Loucy (cell line): ENCODE results near the gene FITM1.

Experiments used
- H2AFZ ChIP-seq: fragments of 200-600 bp; sonication (generic); 2 replicates; pipeline ENCODE4 v1.6.0; 2016; ENCODE audit warnings: antibody characterized with exemption, mild to moderate bottlenecking, low read length, moderate library complexity
- H3F3A ChIP-seq: fragments of 200-600 bp; 2 replicates; pipeline ENCODE4 v1.6.0; 2016; ENCODE audit warnings: antibody characterized with exemption, low read depth, mild to moderate bottlenecking
- H3K27me3 ChIP-seq: fragments of 200-600 bp; sonication (generic); 2 replicates; pipeline ENCODE4 v1.6.1; 2014; ENCODE audit warnings: low read length, mild to moderate bottlenecking; ENCODE audit not compliant: insufficient read depth, poor library complexity, severe bottlenecking
- H3K36me3 ChIP-seq: fragments of 200-600 bp; sonication (generic); 2 replicates; pipeline ENCODE4 v1.6.1; 2016; ENCODE audit warnings: low read length; ENCODE audit not compliant: insufficient read depth
- H3K4me1 ChIP-seq: fragments of 200-600 bp; sonication (generic); 2 replicates; pipeline ENCODE4 v1.5.1; 2014; ENCODE audit warnings: low read length, mild to moderate bottlenecking; ENCODE audit not compliant: insufficient read depth, poor library complexity, severe bottlenecking
- H3K4me2 ChIP-seq: fragments of 200-600 bp; sonication (generic); 2 replicates; pipeline ENCODE4 v1.6.0; 2014; ENCODE audit warnings: antibody characterized with exemption, low read length, low read depth, mild to moderate bottlenecking; ENCODE audit not compliant: poor library complexity, severe bottlenecking
- H3K4me3 ChIP-seq: fragments of 200-600 bp; sonication (generic); 2 replicates; pipeline ENCODE4 v1.5.1; 2014; ENCODE audit warnings: low read length, mild to moderate bottlenecking, mixed read lengths; ENCODE audit not compliant: poor library complexity, severe bottlenecking
- H3K79me2 ChIP-seq: fragments of 200-600 bp; sonication (generic); 2 replicates; pipeline ENCODE4 v1.6.1; 2014; ENCODE audit warnings: low read length; ENCODE audit not compliant: insufficient read depth
- H3K9ac ChIP-seq: fragments of 200-600 bp; sonication (generic); 2 replicates; pipeline ENCODE4 v1.6.0; 2014; ENCODE audit warnings: mild to moderate bottlenecking, low read depth, low read length, moderate library complexity; ENCODE audit not compliant: poor library complexity, severe bottlenecking
- H3K9me2 ChIP-seq: fragments of 200-600 bp; sonication (generic); replicated peaks from 2 replicates; pipeline ENCODE4 v1.6.1; 2016; ENCODE audit warnings: low read depth, low read length, mixed read lengths
- H3K9me3 ChIP-seq: fragments of 200-600 bp; sonication (generic); 2 replicates; pipeline ENCODE4 v1.6.1; 2014; ENCODE audit warnings: mild to moderate bottlenecking, antibody characterized with exemption, low read length, low read depth; ENCODE audit not compliant: insufficient read depth
- H4K20me1 ChIP-seq: fragments of 200-600 bp; sonication (generic); 2 replicates; pipeline ENCODE4 v1.6.0; 2014; ENCODE audit warnings: antibody characterized with exemption, low read length, mild to moderate bottlenecking; ENCODE audit not compliant: insufficient read depth, poor library complexity, severe bottlenecking
- EZH2phosphoT487 ChIP-seq: fragments of 200-600 bp; IDR thresholded peaks from 2 replicates; pipeline ENCODE4 v1.6.1; 2018; ENCODE audit warnings: antibody characterized with exemption, mild to moderate bottlenecking, moderate library complexity, borderline replicate concordance
- TF ChIP-seq, protein P1 (sequence below): fragments of 200-600 bp; sonication (generic); conservative IDR thresholded peaks from 2 replicates; pipeline ENCODE4 v1.5.1; 2014; ENCODE audit warnings: mild to moderate bottlenecking, antibody characterized with exemption, low read length

Gene FITM1

GRCh38 chr14:24106672-24107271 lies 23.7 kb upstream of the FITM1 start:
- Histone ChIP-seq H3F3A (no peaks in the 10 kb centered on the region), H3K27me3 (no peaks in the 10 kb centered on the region), H3K4me3 (no peak overlapping the region), H3K4me1 (peaks cover 8% of the 10 kb centered on the region), H3K9me3 (no peaks in the 10 kb centered on the region), H3K9ac (no peak overlapping the region), H4K20me1 (no peaks in the 10 kb centered on the region), H3K36me3 (no peaks in the 10 kb centered on the region), H3K9me2 (no peaks in the 10 kb centered on the region), H3K79me2 (no peaks in the 10 kb centered on the region), H3K4me2 (no peak overlapping the region), H2AFZ (no peak overlapping the region)
- TF ChIP-seq EZH2phosphoT487, result no peak
- TF ChIP-seq, protein P1, sequence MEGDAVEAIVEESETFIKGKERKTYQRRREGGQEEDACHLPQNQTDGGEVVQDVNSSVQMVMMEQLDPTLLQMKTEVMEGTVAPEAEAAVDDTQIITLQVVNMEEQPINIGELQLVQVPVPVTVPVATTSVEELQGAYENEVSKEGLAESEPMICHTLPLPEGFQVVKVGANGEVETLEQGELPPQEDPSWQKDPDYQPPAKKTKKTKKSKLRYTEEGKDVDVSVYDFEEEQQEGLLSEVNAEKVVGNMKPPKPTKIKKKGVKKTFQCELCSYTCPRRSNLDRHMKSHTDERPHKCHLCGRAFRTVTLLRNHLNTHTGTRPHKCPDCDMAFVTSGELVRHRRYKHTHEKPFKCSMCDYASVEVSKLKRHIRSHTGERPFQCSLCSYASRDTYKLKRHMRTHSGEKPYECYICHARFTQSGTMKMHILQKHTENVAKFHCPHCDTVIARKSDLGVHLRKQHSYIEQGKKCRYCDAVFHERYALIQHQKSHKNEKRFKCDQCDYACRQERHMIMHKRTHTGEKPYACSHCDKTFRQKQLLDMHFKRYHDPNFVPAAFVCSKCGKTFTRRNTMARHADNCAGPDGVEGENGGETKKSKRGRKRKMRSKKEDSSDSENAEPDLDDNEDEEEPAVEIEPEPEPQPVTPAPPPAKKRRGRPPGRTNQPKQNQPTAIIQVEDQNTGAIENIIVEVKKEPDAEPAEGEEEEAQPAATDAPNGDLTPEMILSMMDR, result no peak

DNA sequence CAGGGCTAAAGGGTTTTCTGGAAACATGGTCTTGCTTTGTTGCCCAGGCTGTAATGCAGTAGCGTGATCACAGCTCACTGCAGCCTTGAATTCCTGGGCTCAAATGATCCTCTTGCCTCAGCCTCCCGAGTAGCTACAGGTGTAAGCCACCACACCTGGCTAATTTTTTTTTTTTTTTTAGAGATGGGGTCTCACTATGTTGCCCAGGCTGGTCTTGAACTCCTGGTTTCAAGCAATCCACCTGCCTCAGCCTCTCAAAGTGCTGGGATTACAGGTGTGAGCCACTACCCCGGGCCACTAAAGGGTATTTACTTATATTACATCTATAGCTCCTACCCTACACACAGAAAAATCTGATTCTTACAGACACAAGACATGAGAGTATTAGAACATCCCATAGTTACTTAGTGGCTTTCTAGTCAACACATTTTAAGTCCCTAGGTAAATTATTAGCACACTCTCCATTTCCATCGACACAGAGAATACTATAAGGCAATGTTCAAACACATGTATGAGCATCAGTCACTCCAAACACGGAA lies 22.1 kb upstream of the FITM1 start:
- no peaks in the 10 kb centered on the region for H4K20me1 ChIP-seq
- peak overlapping the region; percentile 29 for H3K4me3 ChIP-seq
- H2AFZ ChIP-seq, result peak overlapping the region; percentile 65; the same call in 1 of the 2 replicates
- H3K4me1 ChIP-seq, result peaks cover 8% of the 10 kb centered on the region
- H3K36me3 ChIP-seq, result no peaks in the 10 kb centered on the region
- no peaks in the 10 kb centered on the region for H3K9me2 ChIP-seq
- peak overlapping the region; percentile 42 for H3K9ac ChIP-seq
- no peaks in the 10 kb centered on the region for H3K27me3 ChIP-seq
- TF ChIP-seq, protein P1, result no peak
- no peak for TF ChIP-seq EZH2phosphoT487
- peaks cover 2% of the 10 kb centered on the region; the same call in 1 of the 2 replicates for H3K79me2 ChIP-seq
- H3F3A ChIP-seq, result peaks cover 2% of the 10 kb centered on the region; the same call in 1 of the 2 replicates
- H3K9me3 ChIP-seq, result no peaks in the 10 kb centered on the region
- peak overlapping the region; percentile 54 for H3K4me2 ChIP-seq

DNA sequence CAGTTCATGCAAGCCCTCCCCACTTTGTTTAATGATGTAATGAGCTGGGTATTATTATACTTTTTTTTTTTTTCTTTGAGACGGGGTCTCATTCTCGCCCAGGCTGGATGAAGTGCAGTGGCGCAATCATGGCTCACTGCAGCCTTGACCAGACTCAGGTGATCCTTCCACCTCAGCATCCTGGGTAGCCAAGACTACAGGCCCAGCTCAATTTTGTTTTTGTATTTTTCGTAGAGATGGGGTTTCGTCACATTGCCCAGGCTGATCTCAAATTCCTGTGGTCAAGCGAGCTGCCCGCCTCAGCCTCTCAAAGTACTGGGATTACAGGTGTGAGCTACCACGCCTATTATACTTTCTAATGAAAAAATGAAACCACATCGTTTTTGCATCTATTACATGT lies 20.4 kb upstream of the FITM1 start:
- Histone ChIP-seq H4K20me1 (no peaks in the 10 kb centered on the region), H3K9me3 (no peaks in the 10 kb centered on the region), H3K4me1 (peaks cover 8% of the 10 kb centered on the region), H3K9me2 (no peaks in the 10 kb centered on the region), H2AFZ (no peak overlapping the region), H3K36me3 (no peaks in the 10 kb centered on the region), H3K79me2 (peaks cover 4% of the 10 kb centered on the region; the same call in 1 of the 2 replicates), H3F3A (peaks cover 6% of the 10 kb centered on the region; the same call in 1 of the 2 replicates), H3K27me3 (no peaks in the 10 kb centered on the region), H3K4me2 (no peak overlapping the region), H3K9ac (no peak overlapping the region), H3K4me3 (no peak overlapping the region)
- TF ChIP-seq, protein P1, result no peak
- no peak for TF ChIP-seq EZH2phosphoT487
